Duodenal mucosa (tissue), 2 donors: ENCODE measurements around the gene CSNK1D.

Experiments
- H3K27ac ChIP-seq: one replicate; pipeline ENCODE4 v1.7.0; 2013; ENCODE audit warnings: low read depth, low read length
- H3K27me3 ChIP-seq, 2 donors: one replicate each; pipeline ENCODE4 v1.7.0; 2013; ENCODE audit warnings: low read length in 2 of 2, control low read depth in 1 of 2; ENCODE audit not compliant: insufficient read depth in 2 of 2, control insufficient read depth in 1 of 2
- H3K36me3 ChIP-seq, 2 donors: one replicate each; pipeline ENCODE4 v1.7.0; 2013; ENCODE audit warnings: low read length in 2 of 2, control low read depth in 1 of 2; ENCODE audit not compliant: insufficient read depth in 2 of 2, control insufficient read depth in 1 of 2
- H3K4me1 ChIP-seq, 2 donors: one replicate each; pipeline ENCODE4 v1.7.0; 2013; ENCODE audit warnings: low read length in 2 of 2, control low read depth in 1 of 2; ENCODE audit not compliant: insufficient read depth in 2 of 2, control insufficient read depth in 1 of 2
- H3K4me3 ChIP-seq, 2 donors: one replicate each; pipeline ENCODE4 v1.7.0; 2013; ENCODE audit warnings: low read length in 2 of 2, low read depth in 1 of 2
- H3K9ac ChIP-seq, 2 donors: one replicate each; pipeline ENCODE4 v1.7.0; 2013; ENCODE audit warnings: low read length in 2 of 2, low read depth in 1 of 2
- H3K9me3 ChIP-seq, 2 donors: one replicate each; pipeline ENCODE4 v1.7.0; 2013; ENCODE audit warnings: low read length in 2 of 2, control low read depth in 1 of 2; ENCODE audit not compliant: control insufficient read depth in 1 of 2

CSNK1D gene

GRCh38 chr17:82317394-82318168 lies 44.1 kb upstream of the CSNK1D start, which contains the start of gene CD7:
Gene CD7, minus strand, starts transcription at chr17:82317608. Its CDS starts 113 bp downstream, at chr17:82317495.
- Histone ChIP-seq H3K36me3 (no peaks in the 10 kb centered on the region), H3K4me1 (peaks cover 17 to 18% of the 10 kb centered on the region in 2 donors), H3K4me3 (peak within 1 kb of the TSS; percentile 36 to 51), H3K27ac (no peak within 1 kb of the TSS), H3K9me3 (peaks cover 0 to 7% of the 10 kb centered on the region in 2 donors), H3K27me3 (peaks cover 0 to 2% of the 10 kb centered on the region in 2 donors), H3K9ac (peak within 1 kb of the TSS; percentile 18 to 32)

- peak overlapping the region; percentile 18 to 32 for H3K9ac ChIP-seq
- H3K4me3 ChIP-seq: peak overlapping the region; percentile 36 to 51
- no peak overlapping the region for H3K27ac ChIP-seq
- H3K27me3 ChIP-seq: peaks cover 0 to 2% of the 10 kb centered on the region in 2 donors
- H3K4me1 ChIP-seq: peaks cover 17% of the 10 kb centered on the region in 2 donors
- H3K9me3 ChIP-seq: peaks cover 0 to 7% of the 10 kb centered on the region in 2 donors
- H3K36me3 ChIP-seq: no peaks in the 10 kb centered on the region
Observed at GRCh38 chr17:82316651-82317393, 43.3 kb upstream of the CSNK1D start.

GRCh38 chr17:82315703-82316358 lies 42.3 kb upstream of the CSNK1D start:
- Histone ChIP-seq H3K27me3 (peaks cover 0 to 2% of the 10 kb centered on the region in 2 donors), H3K4me1 (peaks cover 13 to 14% of the 10 kb centered on the region in 2 donors), H3K36me3 (no peaks in the 10 kb centered on the region), H3K9me3 (peaks cover 0 to 7% of the 10 kb centered on the region in 2 donors), H3K27ac (no peak overlapping the region), H3K4me3 (peak overlapping the region; percentile 47 to 51), H3K9ac (peak overlapping the region in 1 of 2 donors; percentile 18)

- H3K9ac ChIP-seq: no peak overlapping the region
- H3K9me3 ChIP-seq: peaks cover 0 to 7% of the 10 kb centered on the region in 2 donors
- no peaks in the 10 kb centered on the region for H3K36me3 ChIP-seq
- H3K4me3 ChIP-seq: no peak overlapping the region
- no peak overlapping the region for H3K27ac ChIP-seq
- peaks cover 0 to 2% of the 10 kb centered on the region in 2 donors for H3K27me3 ChIP-seq
- peaks cover 17 to 18% of the 10 kb centered on the region in 2 donors for H3K4me1 ChIP-seq
Observed at GRCh38 chr17:82314727-82315605, 41.5 kb upstream of the CSNK1D start.

- no peak overlapping the region for H3K9ac ChIP-seq
- peaks cover 0 to 2% of the 10 kb centered on the region in 2 donors for H3K27me3 ChIP-seq
- no peaks in the 10 kb centered on the region for H3K36me3 ChIP-seq
- no peak overlapping the region for H3K27ac ChIP-seq
- peaks cover 21 to 22% of the 10 kb centered on the region in 2 donors for H3K4me1 ChIP-seq
- peaks cover 0 to 5% of the 10 kb centered on the region in 2 donors for H3K9me3 ChIP-seq
- H3K4me3 ChIP-seq: no peak overlapping the region
Observed at GRCh38 chr17:82314012-82314726, 40.7 kb upstream of the CSNK1D start.

- Histone ChIP-seq H3K4me3 (no peak overlapping the region), H3K9me3 (no peaks in the 10 kb centered on the region), H3K36me3 (no peaks in the 10 kb centered on the region), H3K27me3 (peaks cover 0 to 2% of the 10 kb centered on the region in 2 donors), H3K4me1 (peaks cover 21 to 22% of the 10 kb centered on the region in 2 donors), H3K9ac (no peak overlapping the region), H3K27ac (no peak overlapping the region)
Observed at GRCh38 chr17:82313195-82314011, 39.9 kb upstream of the CSNK1D start.

- peaks cover 21 to 22% of the 10 kb centered on the region in 2 donors for H3K4me1 ChIP-seq
- H3K27me3 ChIP-seq: peaks cover 0 to 2% of the 10 kb centered on the region in 2 donors
Observed at GRCh38 chr17:82311971-82312370, 38.5 kb upstream of the CSNK1D start.

GRCh38 chr17:82310877-82311276 lies 37.4 kb upstream of the CSNK1D start:
- H3K4me1 ChIP-seq: peaks cover 14 to 16% of the 10 kb centered on the region in 2 donors
- no peaks in the 10 kb centered on the region for H3K36me3 ChIP-seq
- H3K4me3 ChIP-seq: no peak overlapping the region
- H3K27ac ChIP-seq: no peak overlapping the region
- H3K9ac ChIP-seq: no peak overlapping the region
- no peaks in the 10 kb centered on the region for H3K9me3 ChIP-seq
- peaks cover 0 to 2% of the 10 kb centered on the region in 2 donors for H3K27me3 ChIP-seq

More at GRCh38 chr17:82311971-82312370, 38.5 kb upstream of the CSNK1D start:
- H3K9me3 ChIP-seq: no peaks in the 10 kb centered on the region
- no peak overlapping the region for H3K27ac ChIP-seq
- H3K4me3 ChIP-seq: no peak overlapping the region
- no peaks in the 10 kb centered on the region for H3K36me3 ChIP-seq
- no peak overlapping the region for H3K9ac ChIP-seq
